ENCODE measurements around the gene FRY. TPM values are rescaled to one million over a fixed set of nuclear protein-coding genes. Genes with fewer than 3 reads are reported as not detected.

FRY gene
- polyA plus RNA-seq, 3 donors from 2014 or later: 1.4 to 2.8 (median 1.4) TPM

- H3K36me3 Mint-ChIP-seq: no peaks in the 10 kb centered on the region
- H3K4me1 Mint-ChIP-seq: peaks cover 19 to 26% of the 10 kb centered on the region in 2 donors
- H3K4me3 Mint-ChIP-seq: peak overlapping the region; percentile 10 to 55 (median 43)
- peak overlapping the region in 1 of 6 donors; percentile 61 for H3K27ac Mint-ChIP-seq
- peak; percentile 40 to 58 (median 52) for DNase-seq
- H3K27me3 Mint-ChIP-seq (ENCODE audit: low read depth in 3 of 3): peaks cover 9 to 17% (median 12%) of the 10 kb centered on the region in 3 donors
- H3K9me3 Mint-ChIP-seq: no peaks in the 10 kb centered on the region
Measured at GRCh38 chr13:32310134-32310706, 278.6 kb downstream of the FRY start.

- Mint-ChIP-seq H3K4me3 (no peak overlapping the region), H3K4me1 (peaks cover 26 to 29% of the 10 kb centered on the region in 2 donors), H3K27ac (no peak overlapping the region)
Measured at GRCh38 chr13:32311188-32311897, 279.8 kb downstream of the FRY start.

GRCh38 chr13:32314271-32315237 lies 283.0 kb downstream of the FRY start:
- Mint-ChIP-seq H3K36me3 (no peaks in the 10 kb centered on the region), H3K4me1 (peaks cover 21 to 23% of the 10 kb centered on the region in 2 donors), H3K9me3 (no peaks in the 10 kb centered on the region), H3K4me3 (peak overlapping the region; percentile 97 to 100 (median 99)), H3K27ac (peak overlapping the region; percentile 99 to 100 (median 100)), H3K27me3 (ENCODE audit: low read depth in 3 of 3) (peaks cover 11 to 22% (median 13%) of the 10 kb centered on the region in 3 donors)
- peak; percentile 87 to 91 (median 88) for DNase-seq

More at GRCh38 chr13:32311188-32311897, 279.8 kb downstream of the FRY start:
- DNase-seq: no peak
- Mint-ChIP-seq H3K9me3 (no peaks in the 10 kb centered on the region), H3K27me3 (ENCODE audit: low read depth in 3 of 3) (peaks cover 11 to 22% (median 13%) of the 10 kb centered on the region in 3 donors), H3K36me3 (no peaks in the 10 kb centered on the region)

GRCh38 chr13:32315238-32316027 lies 283.9 kb downstream of the FRY start, which contains the start of the genes BRCA2 and ZAR1L:
Gene BRCA2 (plus strand): TSS chr13:32315508. CDS start chr13:32316461, 953 bp downstream.
Gene ZAR1L (minus strand): TSS chr13:32315363. CDS start chr13:32311925, 3,438 bp downstream.
- peak; percentile 85 to 89 (median 88) for DNase-seq
- peaks cover 16 to 17% of the 10 kb centered on the region in 2 donors for H3K4me1 Mint-ChIP-seq
- no peaks in the 10 kb centered on the region for H3K9me3 Mint-ChIP-seq
- peak within 1 kb of the TSS; percentile 99 to 100 (median 100) for H3K27ac Mint-ChIP-seq
- H3K27me3 Mint-ChIP-seq (ENCODE audit: low read depth in 3 of 3): peaks cover 11 to 22% (median 13%) of the 10 kb centered on the region in 3 donors
- no peaks in the 10 kb centered on the region for H3K36me3 Mint-ChIP-seq
- peak within 1 kb of the TSS; percentile 97 to 100 (median 99) for H3K4me3 Mint-ChIP-seq

- H3K36me3 Mint-ChIP-seq: no peaks in the 10 kb centered on the region
- peaks cover 11 to 22% (median 13%) of the 10 kb centered on the region in 3 donors for H3K27me3 Mint-ChIP-seq (ENCODE audit: low read depth in 3 of 3)
- no peaks in the 10 kb centered on the region for H3K9me3 Mint-ChIP-seq
- DNase-seq: no peak
- H3K4me1 Mint-ChIP-seq: peaks cover 16 to 17% of the 10 kb centered on the region in 2 donors
- H3K27ac Mint-ChIP-seq: peak overlapping the region; percentile 99 to 100 (median 100)
- peak overlapping the region; percentile 97 to 100 (median 99) for H3K4me3 Mint-ChIP-seq
Measured at GRCh38 chr13:32316028-32316339, 284.4 kb downstream of the FRY start.

GRCh38 chr13:32316501-32316900 lies 284.9 kb downstream of the FRY start:
- Mint-ChIP-seq H3K4me1 (peaks cover 16 to 17% of the 10 kb centered on the region in 2 donors), H3K36me3 (no peaks in the 10 kb centered on the region), H3K27me3 (ENCODE audit: low read depth in 3 of 3) (peaks cover 11 to 22% (median 13%) of the 10 kb centered on the region in 3 donors), H3K4me3 (peak overlapping the region in 4 of 5 donors; percentile 14 to 99 (median 46)), H3K27ac (peak overlapping the region in 3 of 6 donors; percentile 24 to 57 (median 34)), H3K9me3 (no peaks in the 10 kb centered on the region)
- no peak for DNase-seq

GRCh38 chr13:32317716-32318465 lies 286.3 kb downstream of the FRY start:
- no peak overlapping the region for H3K4me3 Mint-ChIP-seq
- peaks cover 16 to 17% of the 10 kb centered on the region in 2 donors for H3K4me1 Mint-ChIP-seq
- H3K36me3 Mint-ChIP-seq: no peaks in the 10 kb centered on the region
- H3K27ac Mint-ChIP-seq: no peak overlapping the region
- no peak for DNase-seq
- H3K9me3 Mint-ChIP-seq: no peaks in the 10 kb centered on the region
- H3K27me3 Mint-ChIP-seq (ENCODE audit: low read depth in 3 of 3): peaks cover 11 to 19% (median 12%) of the 10 kb centered on the region in 3 donors

GRCh38 chr13:32320528-32320927 lies 289.0 kb downstream of the FRY start:
- Mint-ChIP-seq H3K27me3 (ENCODE audit: low read depth in 3 of 3) (peaks cover 0 to 2% (median 0%) of the 10 kb centered on the region in 3 donors), H3K4me1 (peaks cover under 1 to 5% of the 10 kb centered on the region in 2 donors), H3K9me3 (no peaks in the 10 kb centered on the region), H3K27ac (no peak overlapping the region), H3K4me3 (no peak overlapping the region), H3K36me3 (no peaks in the 10 kb centered on the region)
- DNase-seq: no peak

GRCh38 chr13:32323912-32324311 lies 292.3 kb downstream of the FRY start:
- Mint-ChIP-seq H3K27me3 (ENCODE audit: low read depth in 3 of 3) (no peaks in the 10 kb centered on the region), H3K9me3 (no peaks in the 10 kb centered on the region), H3K36me3 (no peaks in the 10 kb centered on the region), H3K4me3 (no peak overlapping the region), H3K27ac (no peak overlapping the region), H3K4me1 (no peaks in the 10 kb centered on the region)
- DNase-seq: no peak

GRCh38 chr13:32330441-32330840 lies 298.9 kb downstream of the FRY start:
- no peak for DNase-seq
- H3K36me3 Mint-ChIP-seq: peaks cover 0 to 12% (median 0%) of the 10 kb centered on the region in 3 donors
- no peak overlapping the region for H3K4me3 Mint-ChIP-seq
- no peaks in the 10 kb centered on the region for H3K27me3 Mint-ChIP-seq (ENCODE audit: low read depth in 3 of 3)
- peak overlapping the region in 1 of 6 donors; percentile 9 for H3K27ac Mint-ChIP-seq
- no peaks in the 10 kb centered on the region for H3K4me1 Mint-ChIP-seq
- H3K9me3 Mint-ChIP-seq: no peaks in the 10 kb centered on the region

GRCh38 chr13:32334671-32335070 lies 303.1 kb downstream of the FRY start:
- DNase-seq: no peak
- H3K9me3 Mint-ChIP-seq: no peaks in the 10 kb centered on the region
- no peak overlapping the region for H3K27ac Mint-ChIP-seq
- no peaks in the 10 kb centered on the region for H3K4me1 Mint-ChIP-seq
- H3K4me3 Mint-ChIP-seq: no peak overlapping the region
- H3K27me3 Mint-ChIP-seq (ENCODE audit: low read depth in 3 of 3): no peaks in the 10 kb centered on the region
- peaks cover 0 to 24% (median 13%) of the 10 kb centered on the region in 3 donors for H3K36me3 Mint-ChIP-seq

- no peak for DNase-seq
- Mint-ChIP-seq H3K9me3 (no peaks in the 10 kb centered on the region), H3K27ac (no peak overlapping the region), H3K27me3 (ENCODE audit: low read depth in 3 of 3) (no peaks in the 10 kb centered on the region), H3K36me3 (peaks cover 0 to 13% (median 12%) of the 10 kb centered on the region in 3 donors), H3K4me3 (no peak overlapping the region), H3K4me1 (no peaks in the 10 kb centered on the region)
Measured at GRCh38 chr13:32340914-32341313, 309.3 kb downstream of the FRY start.

Measured in immature natural killer cell (primary cell).